D721Med (cell line): ENCODE measurements around the gene PPP4C.

Experiments
- DNase-seq: peaks from one replicate; pipeline ENCODE4 v3.0.0; 2011; ENCODE audit warnings: low spot score; ENCODE audit not compliant: insufficient read length
- FAIRE-seq: peaks from 2 replicates; lab custom pipeline; 2011; peaks lifted over from hg19 to GRCh38; lab: Jason Lieb, UNC
- CTCF ChIP-seq: IDR thresholded peaks from 2 replicates; pipeline ENCODE4 v1.5.1; 2012; ENCODE audit warnings: mild to moderate bottlenecking, control low read depth; ENCODE audit not compliant: insufficient read depth; ENCODE audit errors: missing control alignments

The PPP4C gene

GRCh38 chr16:30075503-30076275 lies at the start of gene PPP4C:
TSS of gene PPP4C (plus strand) at chr16:30075994. CDS start at chr16:30076378, 384 bp downstream.
- TF ChIP-seq CTCF: peak; percentile 7
- DNase-seq (peak; percentile 99), FAIRE-seq (no peak)

- DNase-seq: no peak
- TF ChIP-seq CTCF: no peak
- no peak for FAIRE-seq
Measured at GRCh38 chr16:30026449-30026848, 49.3 kb upstream of the PPP4C start.

GRCh38 chr16:30027588-30028437 lies 48.0 kb upstream of the PPP4C start:
- TF ChIP-seq CTCF: no peak
- DNase-seq: peak; percentile 52
- FAIRE-seq: peak; percentile 89

GRCh38 chr16:30028438-30029076 lies 47.2 kb upstream of the PPP4C start:
- no peak for DNase-seq
- TF ChIP-seq CTCF: no peak
- FAIRE-seq: no peak

- DNase-seq: no peak
- FAIRE-seq: no peak
Measured at GRCh38 chr16:30030011-30030685, 45.6 kb upstream of the PPP4C start.

More at GRCh38 chr16:30030011-30030685, 45.6 kb upstream of the PPP4C start:
- TF ChIP-seq CTCF: no peak
